Erythroblast (primary cell): ENCODE data around the gene GBF1.
A peak's percentile ranks its signal among the peaks of the same experiment; 100 is the strongest.

Experiments
- DNase-seq, 2 experiments: peaks; one replicate each; lab custom pipeline; 2025; lab: John Stamatoyannopoulos, UW
- GATA1 ChIP-seq: IDR thresholded peaks from 2 replicates; pipeline ENCODE4 v1.6.1; 2011; ENCODE audit warnings: low read depth, mild to moderate bottlenecking, control low read depth, low read length, moderate library complexity
- POLR2A ChIP-seq: IDR thresholded peaks from 2 replicates; pipeline ENCODE4 v1.6.1; 2011; ENCODE audit warnings: mild to moderate bottlenecking, low read length

Gene GBF1

GRCh38 chr10:102225646-102226541, 19.4 kb upstream of the GBF1 start, which contains the start of gene ELOVL3:
Gene ELOVL3, plus strand, starts transcription at chr10:102226299. Its CDS starts 250 bp downstream, at chr10:102226549.
- DNase-seq = peak; percentile 93 to 94
- TF ChIP-seq POLR2A = no peak
- TF ChIP-seq GATA1 = no peak

GRCh38 chr10:102226542-102226870, 18.8 kb upstream of the GBF1 start:
- no peak for DNase-seq
- TF ChIP-seq GATA1 = no peak
- TF ChIP-seq POLR2A = no peak

GRCh38 chr10:102227050-102227449, 18.3 kb upstream of the GBF1 start:
- TF ChIP-seq GATA1 = no peak
- TF ChIP-seq POLR2A = no peak
- no peak for DNase-seq

DNA sequence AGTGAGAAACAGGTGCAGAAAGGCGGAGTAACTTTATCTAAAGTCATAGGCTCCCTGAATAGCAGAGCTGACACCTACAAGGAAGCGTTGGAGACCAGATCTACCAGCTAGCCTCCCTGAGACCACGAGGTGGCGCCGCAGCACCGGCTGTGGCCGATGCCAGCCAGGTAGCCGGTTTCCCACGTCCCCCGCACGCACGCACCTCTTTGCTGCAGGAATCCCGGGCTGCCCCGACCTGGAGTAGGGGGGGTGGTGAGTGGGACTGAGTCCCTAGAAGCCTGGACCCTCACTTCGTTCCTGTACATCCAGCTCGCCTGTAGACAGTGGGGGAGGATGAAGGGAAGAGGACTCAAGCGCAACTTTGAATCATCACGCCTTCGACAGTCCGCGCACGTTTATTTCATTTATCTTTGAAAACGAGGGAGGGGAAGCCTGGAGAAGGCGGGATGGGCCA, 15.5 kb upstream of the GBF1 start:
- peak; percentile 77 to 90 for DNase-seq
- TF ChIP-seq GATA1 = no peak
- no peak for TF ChIP-seq POLR2A

GRCh38 chr10:102230264-102230860, 15.0 kb upstream of the GBF1 start:
- TF ChIP-seq POLR2A (no peak), GATA1 (no peak)
- peak; percentile 59 to 67 for DNase-seq

DNA sequence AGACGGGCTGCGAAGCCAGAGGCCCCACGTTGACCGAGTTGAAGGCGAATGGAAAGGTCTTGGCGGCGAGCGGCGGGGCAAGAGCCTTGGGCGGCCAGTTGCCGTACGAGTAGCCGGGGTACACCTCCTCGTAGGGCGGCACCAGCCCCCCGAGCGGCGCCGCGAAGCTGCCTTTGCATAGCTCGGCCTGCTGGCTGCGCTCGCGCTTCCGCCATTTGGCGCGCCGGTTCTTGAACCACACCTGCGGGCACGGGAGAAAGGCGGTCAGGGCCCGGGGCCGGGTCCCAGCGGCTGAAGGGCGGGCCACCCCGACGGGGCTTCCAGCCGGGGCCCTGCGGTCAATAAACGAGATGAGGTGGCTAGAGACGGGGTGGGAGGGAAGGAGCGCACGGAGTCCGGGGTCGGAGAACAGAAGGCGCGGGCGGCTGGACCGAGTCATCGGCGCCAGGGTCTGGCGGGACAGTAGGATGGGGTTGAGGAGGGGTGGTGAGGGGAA, 14.4 kb upstream of the GBF1 start:
- TF ChIP-seq GATA1 = no peak
- TF ChIP-seq POLR2A = no peak
- peak; percentile 51 to 58 for DNase-seq

DNA sequence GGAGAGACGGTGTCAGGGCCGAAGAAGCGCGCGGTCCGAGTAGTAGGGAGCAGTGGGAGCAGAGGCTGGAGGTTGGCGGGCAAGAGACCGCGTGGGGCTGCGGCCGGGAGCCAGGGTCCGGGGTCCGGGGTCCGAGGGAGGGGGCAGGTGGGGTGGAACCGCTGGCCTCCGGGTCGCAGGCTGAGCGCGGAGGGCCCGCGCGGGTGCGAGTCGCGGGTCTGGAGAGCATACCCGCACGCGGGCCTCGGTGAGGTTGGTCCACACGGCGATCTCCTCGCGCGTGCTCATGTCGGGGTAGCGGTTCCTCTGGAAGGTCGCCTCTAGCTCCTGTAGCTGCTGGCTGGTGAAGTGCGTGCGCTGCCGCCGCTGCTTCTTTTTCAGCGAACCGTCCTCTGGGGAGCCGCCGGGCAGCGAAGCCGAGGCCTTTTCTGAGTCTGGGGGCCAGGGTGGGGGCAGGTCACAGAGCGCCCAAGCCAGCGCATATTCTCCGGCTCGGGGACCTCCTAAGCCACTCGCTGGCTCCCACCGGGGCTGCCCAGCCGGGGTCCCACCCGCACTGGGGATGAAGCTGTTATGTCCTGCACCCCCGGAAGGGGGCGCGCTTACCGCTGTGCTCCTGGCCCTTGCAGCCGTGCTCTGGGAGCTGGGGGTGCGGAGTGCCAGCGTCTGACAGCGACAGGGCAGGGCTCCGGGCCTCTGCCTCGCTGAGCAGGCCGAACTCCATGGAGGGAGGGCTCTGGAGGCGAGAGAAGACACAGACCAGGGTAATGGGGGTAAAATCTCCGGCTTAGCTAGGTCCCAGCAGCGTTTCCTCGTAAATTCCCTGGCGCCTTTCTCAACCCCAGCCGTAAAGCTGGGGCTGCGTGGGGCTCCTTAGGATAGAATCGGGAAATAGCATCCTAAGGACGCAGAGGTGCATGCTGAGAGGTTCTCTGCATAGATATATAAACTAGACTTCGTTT, 13.7 kb upstream of the GBF1 start:
- peak; percentile 71 to 81 for DNase-seq

GRCh38 chr10:102233997-102234396, 11.3 kb upstream of the GBF1 start:
- no peak for DNase-seq
- no peak for TF ChIP-seq POLR2A
- no peak for TF ChIP-seq GATA1

More for the DNA sequence above, 13.7 kb upstream of the GBF1 start:
- TF ChIP-seq GATA1 = no peak
- no peak for TF ChIP-seq POLR2A

DNA sequence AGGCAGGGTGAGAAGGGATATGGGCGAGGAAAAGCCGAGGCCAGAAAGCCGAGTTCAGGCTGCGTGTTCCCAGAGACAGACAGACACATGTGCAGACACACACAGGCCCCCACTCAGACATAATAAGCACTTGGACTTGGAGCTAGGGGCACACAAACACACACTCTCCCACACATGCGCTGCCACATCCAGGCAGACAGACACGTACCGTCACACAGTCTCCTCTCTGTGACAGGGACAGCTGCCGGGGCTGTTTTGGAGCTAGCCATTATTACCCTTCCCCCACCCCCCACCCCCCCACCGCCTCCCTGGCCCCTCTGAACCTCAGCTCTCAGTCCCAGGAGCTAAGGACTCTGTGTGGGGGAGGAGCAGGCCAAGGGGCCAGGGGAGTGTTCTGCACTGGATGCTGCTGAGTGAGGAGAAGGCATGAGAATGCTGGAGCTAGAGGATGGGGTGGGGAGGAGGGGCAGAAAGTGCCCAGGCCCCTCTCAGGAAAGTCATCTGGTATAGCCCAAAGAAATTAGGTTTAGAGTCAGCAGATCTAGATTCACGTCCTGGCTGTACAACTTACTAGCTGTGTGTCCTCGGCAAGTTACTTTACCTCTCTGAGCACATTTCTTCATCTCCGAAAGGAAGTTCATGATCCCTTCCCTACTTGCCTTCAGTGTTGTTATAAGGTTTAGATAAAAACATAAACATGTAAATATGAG, 10.3 kb upstream of the GBF1 start:
- no peak for DNase-seq
- TF ChIP-seq GATA1 (no peak), POLR2A (no peak)

DNA sequence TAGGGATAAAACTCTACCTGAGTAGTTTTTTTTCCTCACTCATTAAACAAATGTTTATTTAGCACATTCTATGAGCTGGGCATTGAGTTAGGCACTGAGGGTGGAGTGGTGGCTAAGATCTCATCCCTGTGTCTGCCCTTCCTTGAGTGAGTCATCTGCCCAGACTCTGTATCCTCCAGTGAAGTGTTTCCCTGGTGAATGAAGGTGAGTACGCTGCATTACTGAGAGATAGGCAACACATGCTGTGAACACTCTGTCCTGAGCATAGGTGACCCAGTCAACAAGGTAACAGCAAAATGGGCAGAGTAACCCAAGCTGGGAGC, 9.8 kb upstream of the GBF1 start:
- DNase-seq = no peak
- no peak for TF ChIP-seq POLR2A
- TF ChIP-seq GATA1 = no peak

- no peak for DNase-seq
- TF ChIP-seq GATA1 = no peak
- no peak for TF ChIP-seq POLR2A
Observed at GRCh38 chr10:102236006-102236405, 9.3 kb upstream of the GBF1 start.

GRCh38 chr10:102237711-102238252, 7.5 kb upstream of the GBF1 start:
- DNase-seq = no peak
- TF ChIP-seq POLR2A = no peak
- TF ChIP-seq GATA1 = no peak

DNA sequence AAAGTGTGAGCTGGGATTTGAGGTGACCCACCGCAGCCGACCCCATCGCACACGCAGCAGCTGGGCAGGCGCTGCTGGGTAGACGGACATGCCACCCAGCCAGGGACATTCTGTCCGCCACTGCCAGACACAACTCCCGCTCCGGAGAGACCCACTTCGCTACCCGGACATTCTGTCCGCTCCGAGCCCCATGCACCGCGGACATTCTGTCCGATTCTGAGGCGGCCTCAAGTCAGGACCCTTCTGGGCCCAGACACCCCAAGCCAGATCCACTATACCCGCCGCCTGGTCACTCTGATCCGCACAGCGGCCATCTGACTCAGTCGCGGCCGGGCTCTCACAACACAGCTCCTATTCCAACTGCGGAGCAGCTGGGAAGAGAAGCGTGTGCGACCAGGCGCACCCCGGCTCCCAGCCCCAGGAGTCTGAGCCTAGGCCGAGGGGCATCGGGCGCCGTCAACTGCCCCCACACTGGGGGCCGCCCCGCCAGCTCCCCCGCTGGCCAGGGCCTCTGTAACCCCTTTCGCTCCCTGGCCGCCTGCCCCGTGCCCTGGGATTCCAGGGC, 4.8 kb upstream of the GBF1 start:
- no peak for DNase-seq
- no peak for TF ChIP-seq POLR2A
